ENCODE results near the gene LRRC61.

The LRRC61 gene

DNA sequence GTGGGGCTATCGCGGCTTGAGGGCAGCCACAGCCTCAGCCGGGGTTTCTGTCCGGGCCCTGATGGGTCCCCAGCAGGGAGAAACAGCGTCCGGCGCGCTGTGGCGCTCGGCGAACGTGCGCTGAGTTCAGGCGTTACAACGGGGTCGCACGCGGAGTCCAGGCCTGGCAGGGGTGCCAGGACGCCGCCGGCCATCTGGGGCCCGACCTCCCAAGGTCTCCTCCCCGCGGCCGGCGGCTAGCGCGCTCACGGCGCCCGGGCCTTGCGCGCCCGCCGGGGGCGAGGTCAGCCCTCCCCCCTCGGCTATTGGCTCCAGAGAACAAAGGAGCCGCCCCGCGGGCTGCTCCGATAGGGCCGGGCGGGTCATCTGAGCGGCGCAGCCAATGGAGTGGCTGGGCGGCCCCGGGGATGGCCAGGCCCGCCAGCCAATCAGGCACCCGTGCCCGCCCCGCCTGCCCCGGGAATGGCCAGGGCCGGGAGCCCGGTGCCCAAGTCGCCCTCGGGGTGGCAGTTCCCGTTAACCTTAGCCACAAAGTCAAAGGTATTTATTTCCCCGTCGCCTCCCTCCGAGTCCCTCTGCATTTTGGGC, 55.8 kb downstream of the LRRC61 start, which contains the start of gene ZNF775:
TSS of gene ZNF775 (plus strand) at position 478 of the 588 bp plus-strand sequence. CDS start 9,141 bp downstream, outside the sequence.
- Histone ChIP-seq H3K9ac (ENCODE audit: low read length) (peak within 1 kb of the TSS; percentile 92), H3K27me3 (ENCODE audit: control insufficient read depth in 1 of 2, insufficient read depth in 1 of 2, low read length in 2 of 2) (no peaks in the 10 kb centered on the region), H2AFZ (ENCODE audit: low read depth, low read length) (peak within 1 kb of the TSS; percentile 36), H3K4me2 (ENCODE audit: low read length, poor library complexity, severe bottlenecking) (peak within 1 kb of the TSS; percentile 85), H4K91ac (ENCODE audit: low read length) (peak within 1 kb of the TSS; percentile 96), H3K27ac (ENCODE audit: low read length, poor library complexity, severe bottlenecking) (peak within 1 kb of the TSS; percentile 89), H3K36me3 (ENCODE audit: control insufficient read depth in 1 of 2, insufficient read depth in 2 of 2, low read depth in 1 of 2, low read length in 2 of 2) (peaks cover 8 to 24% of the 10 kb centered on the region in 2 experiments), H3K79me1 (replicated peaks; ENCODE audit: low read length, poor library complexity, severe bottlenecking) (peaks cover 52% of the 10 kb centered on the region), H2AK5ac (ENCODE audit: low read length, severe bottlenecking) (peak within 1 kb of the TSS; percentile 75), H4K8ac (ENCODE audit: low read length) (peak within 1 kb of the TSS; percentile 98), H3K4me3 (ENCODE audit: insufficient read depth in 1 of 2, low read depth in 1 of 2, low read length in 2 of 2) (peak within 1 kb of the TSS; percentile 86 to 92), H2BK120ac (ENCODE audit: low read depth, low read length) (peak within 1 kb of the TSS; percentile 99), H3K9me3 (ENCODE audit: control insufficient read depth, low read length) (no peaks in the 10 kb centered on the region), H3K4me1 (ENCODE audit: control insufficient read depth, insufficient read depth, low read depth, low read length) (peaks cover 32% of the 10 kb centered on the region), H2BK5ac (ENCODE audit: low read depth, low read length, poor library complexity, severe bottlenecking) (peak within 1 kb of the TSS; percentile 94), H3K4ac (ENCODE audit: low read depth in 1 of 2, low read length in 2 of 2) (peak within 1 kb of the TSS; percentile 90 to 96), H3K18ac (ENCODE audit: low read depth in 1 of 2, low read length in 2 of 2) (peak within 1 kb of the TSS; percentile 98 to 99), H3K23ac (ENCODE audit: low read length in 2 of 2) (peak within 1 kb of the TSS; percentile 46 to 86), H2BK15ac (ENCODE audit: low read depth, poor library complexity, severe bottlenecking) (peak within 1 kb of the TSS; percentile 97), H2BK12ac (ENCODE audit: low read length in 2 of 2) (peak within 1 kb of the TSS; percentile 25 to 63), H3K14ac (ENCODE audit: low read length in 2 of 2) (peak within 1 kb of the TSS in 1 of 2 experiments; percentile 98)
- DNase-seq = peak; percentile 95
- WGBS = under 1% methylated on average over 55 of the region's 60 CpGs

DNA sequence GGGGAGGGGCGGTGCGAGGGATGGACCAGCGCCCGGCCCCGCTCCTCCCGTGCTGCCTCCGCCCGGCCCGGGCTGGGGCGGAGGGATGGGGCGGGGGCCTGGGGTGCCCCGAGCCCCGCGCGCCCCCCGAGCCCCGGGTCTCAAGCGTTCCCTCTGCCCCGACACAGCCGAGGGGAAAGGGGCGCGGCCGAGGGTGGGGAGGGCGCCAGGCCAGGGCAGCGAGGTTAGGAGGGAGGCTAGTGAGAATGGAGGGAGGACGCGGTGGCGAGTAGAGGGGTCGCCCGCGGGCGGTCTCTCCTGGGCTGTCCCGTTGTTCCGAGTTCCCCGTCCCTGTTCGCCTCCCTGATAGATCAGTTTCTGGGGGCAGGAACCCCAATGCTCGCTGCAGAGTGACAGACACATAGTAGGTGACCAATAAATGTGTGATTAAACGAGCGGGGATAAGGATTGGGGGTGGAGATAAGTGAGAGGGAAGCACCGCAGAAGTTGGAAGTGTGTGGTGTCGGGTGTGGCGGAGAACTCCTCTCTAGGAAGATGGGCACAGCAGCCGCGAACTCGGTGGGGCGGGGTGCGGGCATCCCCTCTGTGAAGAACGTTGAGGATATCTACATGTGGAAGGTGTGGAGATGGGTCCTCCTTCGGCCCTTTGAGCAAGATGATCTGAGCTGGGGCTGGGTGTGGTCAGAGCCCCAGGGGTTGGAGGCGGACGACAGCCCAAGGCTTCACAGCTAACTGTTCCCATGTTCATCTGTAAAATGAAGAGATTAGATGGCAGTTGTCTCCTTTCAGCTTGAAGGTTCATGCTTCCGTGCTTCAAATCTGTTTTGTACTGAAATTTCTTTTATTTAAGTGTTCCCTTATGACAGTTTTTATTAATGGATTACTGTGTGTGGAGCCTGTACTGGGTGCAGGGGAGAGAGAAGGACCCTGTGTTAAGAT, 56.6 kb downstream of the LRRC61 start:
- peak overlapping the region; percentile 46 to 86 for H3K23ac ChIP-seq (ENCODE audit: low read length in 2 of 2)
- DNase-seq = peak; percentile 54
- H2AK5ac ChIP-seq (ENCODE audit: low read length, severe bottlenecking) = peak overlapping the region; percentile 74
- H3K4me2 ChIP-seq (ENCODE audit: low read length, poor library complexity, severe bottlenecking) = peak overlapping the region; percentile 67
- H2AFZ ChIP-seq (ENCODE audit: low read depth, low read length) = peak overlapping the region; percentile 36
- peaks cover 52% of the 10 kb centered on the region for H3K79me1 ChIP-seq (replicated peaks; ENCODE audit: low read length, poor library complexity, severe bottlenecking)
- under 1% methylated on average over 49 of the region's 52 CpGs for WGBS
- H2BK15ac ChIP-seq (ENCODE audit: low read depth, poor library complexity, severe bottlenecking) = peak overlapping the region; percentile 97
- H4K91ac ChIP-seq (ENCODE audit: low read length) = peak overlapping the region; percentile 77
- H2BK120ac ChIP-seq (ENCODE audit: low read depth, low read length) = peak overlapping the region; percentile 73
- H3K4me1 ChIP-seq (ENCODE audit: control insufficient read depth, insufficient read depth, low read depth, low read length) = peaks cover 33% of the 10 kb centered on the region
- peak overlapping the region; percentile 86 to 92 for H3K4me3 ChIP-seq (ENCODE audit: insufficient read depth in 1 of 2, low read depth in 1 of 2, low read length in 2 of 2)
- H3K18ac ChIP-seq (ENCODE audit: low read depth in 1 of 2, low read length in 2 of 2) = peak overlapping the region; percentile 93 to 98
- peak overlapping the region; percentile 25 to 63 for H2BK12ac ChIP-seq (ENCODE audit: low read length in 2 of 2)
- peak overlapping the region; percentile 88 for H4K8ac ChIP-seq (ENCODE audit: low read length)
- peaks cover 0 to 17% of the 10 kb centered on the region in 2 experiments for H3K36me3 ChIP-seq (ENCODE audit: control insufficient read depth in 1 of 2, insufficient read depth in 2 of 2, low read depth in 1 of 2, low read length in 2 of 2)
- peak overlapping the region; percentile 82 for H3K9ac ChIP-seq (ENCODE audit: low read length)
- peak overlapping the region in 1 of 2 experiments; percentile 98 for H3K14ac ChIP-seq (ENCODE audit: low read length in 2 of 2)
- no peak overlapping the region for H2BK5ac ChIP-seq (ENCODE audit: low read depth, low read length, poor library complexity, severe bottlenecking)
- H3K27ac ChIP-seq (ENCODE audit: low read length, poor library complexity, severe bottlenecking) = no peak overlapping the region
- H3K27me3 ChIP-seq (ENCODE audit: control insufficient read depth in 1 of 2, insufficient read depth in 1 of 2, low read length in 2 of 2) = no peaks in the 10 kb centered on the region
- peak overlapping the region; percentile 64 to 90 for H3K4ac ChIP-seq (ENCODE audit: low read depth in 1 of 2, low read length in 2 of 2)
- H3K9me3 ChIP-seq (ENCODE audit: control insufficient read depth, low read length) = no peaks in the 10 kb centered on the region

- peak overlapping the region in 1 of 2 experiments; percentile 86 for H3K4me3 ChIP-seq (ENCODE audit: insufficient read depth in 1 of 2, low read depth in 1 of 2, low read length in 2 of 2)
- H2AK5ac ChIP-seq (ENCODE audit: low read length, severe bottlenecking) = peak overlapping the region; percentile 74
- H2AFZ ChIP-seq (ENCODE audit: low read depth, low read length) = no peak overlapping the region
- DNase-seq = no peak
- H3K18ac ChIP-seq (ENCODE audit: low read depth in 1 of 2, low read length in 2 of 2) = no peak overlapping the region
- H2BK12ac ChIP-seq (ENCODE audit: low read length in 2 of 2) = peak overlapping the region in 1 of 2 experiments; percentile 45
- H3K9ac ChIP-seq (ENCODE audit: low read length) = peak overlapping the region; percentile 82
- H3K4ac ChIP-seq (ENCODE audit: low read depth in 1 of 2, low read length in 2 of 2) = peak overlapping the region in 1 of 2 experiments; percentile 54
- H2BK5ac ChIP-seq (ENCODE audit: low read depth, low read length, poor library complexity, severe bottlenecking) = no peak overlapping the region
- peaks cover 2 to 18% of the 10 kb centered on the region in 2 experiments for H3K36me3 ChIP-seq (ENCODE audit: control insufficient read depth in 1 of 2, insufficient read depth in 2 of 2, low read depth in 1 of 2, low read length in 2 of 2)
- H3K9me3 ChIP-seq (ENCODE audit: control insufficient read depth, low read length) = no peaks in the 10 kb centered on the region
- H3K27ac ChIP-seq (ENCODE audit: low read length, poor library complexity, severe bottlenecking) = no peak overlapping the region
- H4K8ac ChIP-seq (ENCODE audit: low read length) = peak overlapping the region; percentile 66
- no peak overlapping the region for H3K14ac ChIP-seq (ENCODE audit: low read length in 2 of 2)
- peaks cover 53% of the 10 kb centered on the region for H3K79me1 ChIP-seq (replicated peaks; ENCODE audit: low read length, poor library complexity, severe bottlenecking)
- H3K4me1 ChIP-seq (ENCODE audit: control insufficient read depth, insufficient read depth, low read depth, low read length) = peaks cover 33% of the 10 kb centered on the region
- no peak overlapping the region for H3K23ac ChIP-seq (ENCODE audit: low read length in 2 of 2)
- H2BK15ac ChIP-seq (ENCODE audit: low read depth, poor library complexity, severe bottlenecking) = no peak overlapping the region
- 83% methylated on average over 11 of the region's 11 CpGs for WGBS
- H4K91ac ChIP-seq (ENCODE audit: low read length) = peak overlapping the region; percentile 23
- H3K4me2 ChIP-seq (ENCODE audit: low read length, poor library complexity, severe bottlenecking) = peak overlapping the region; percentile 67
- H3K27me3 ChIP-seq (ENCODE audit: control insufficient read depth in 1 of 2, insufficient read depth in 1 of 2, low read length in 2 of 2) = no peaks in the 10 kb centered on the region
- H2BK120ac ChIP-seq (ENCODE audit: low read depth, low read length) = no peak overlapping the region
Observed at GRCh38 chr7:150380463-150380862, 57.3 kb downstream of the LRRC61 start.

DNA sequence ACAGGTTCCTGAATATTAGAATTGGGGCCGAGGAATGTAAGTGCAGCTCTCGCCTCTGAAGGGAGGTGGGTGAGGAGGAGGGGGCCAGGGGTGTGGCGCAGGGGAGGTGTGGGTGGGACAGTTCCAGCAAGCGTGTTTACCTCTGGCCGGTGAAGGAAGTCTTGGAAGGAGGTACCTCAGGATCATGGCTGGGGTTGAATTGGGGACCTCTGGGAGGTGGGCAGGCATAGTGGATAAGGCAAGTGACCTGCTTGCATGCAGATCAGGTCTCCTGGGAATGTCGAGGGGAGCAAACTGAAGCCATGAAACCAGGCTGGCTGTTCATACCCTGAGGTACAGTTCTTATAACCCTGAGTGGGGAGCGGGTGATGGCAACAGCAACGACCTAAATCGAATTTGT, 57.9 kb downstream of the LRRC61 start:
- Histone ChIP-seq H3K18ac (ENCODE audit: low read depth in 1 of 2, low read length in 2 of 2) (no peak overlapping the region), H2AK5ac (ENCODE audit: low read length, severe bottlenecking) (no peak overlapping the region), H3K14ac (ENCODE audit: low read length in 2 of 2) (no peak overlapping the region), H3K4me2 (ENCODE audit: low read length, poor library complexity, severe bottlenecking) (no peak overlapping the region), H3K9me3 (ENCODE audit: control insufficient read depth, low read length) (no peaks in the 10 kb centered on the region), H2BK15ac (ENCODE audit: low read depth, poor library complexity, severe bottlenecking) (no peak overlapping the region), H3K4me1 (ENCODE audit: control insufficient read depth, insufficient read depth, low read depth, low read length) (peaks cover 30% of the 10 kb centered on the region), H3K4ac (ENCODE audit: low read depth in 1 of 2, low read length in 2 of 2) (peak overlapping the region in 1 of 2 experiments; percentile 41), H2BK120ac (ENCODE audit: low read depth, low read length) (no peak overlapping the region), H3K9ac (ENCODE audit: low read length) (no peak overlapping the region), H2BK5ac (ENCODE audit: low read depth, low read length, poor library complexity, severe bottlenecking) (no peak overlapping the region), H2BK12ac (ENCODE audit: low read length in 2 of 2) (peak overlapping the region in 1 of 2 experiments; percentile 5), H4K8ac (ENCODE audit: low read length) (no peak overlapping the region), H3K27me3 (ENCODE audit: control insufficient read depth in 1 of 2, insufficient read depth in 1 of 2, low read length in 2 of 2) (no peaks in the 10 kb centered on the region), H3K36me3 (ENCODE audit: control insufficient read depth in 1 of 2, insufficient read depth in 2 of 2, low read depth in 1 of 2, low read length in 2 of 2) (peaks cover 3 to 18% of the 10 kb centered on the region in 2 experiments), H3K27ac (ENCODE audit: low read length, poor library complexity, severe bottlenecking) (no peak overlapping the region), H3K79me1 (replicated peaks; ENCODE audit: low read length, poor library complexity, severe bottlenecking) (peaks cover 54% of the 10 kb centered on the region), H2AFZ (ENCODE audit: low read depth, low read length) (no peak overlapping the region), H3K4me3 (ENCODE audit: insufficient read depth in 1 of 2, low read depth in 1 of 2, low read length in 2 of 2) (no peak overlapping the region), H3K23ac (ENCODE audit: low read length in 2 of 2) (no peak overlapping the region), H4K91ac (ENCODE audit: low read length) (no peak overlapping the region)
- DNase-seq = no peak
- WGBS = 85% methylated on average over 9 of the region's 9 CpGs
